PFSK-1 (cell line): ENCODE data around the gene SCAF1.

Source experiments
- FOXP2 ChIP-seq: optimal IDR thresholded peaks from 2 replicates; pipeline ENCODE3; 2011; ENCODE audit warnings: borderline replicate concordance, control low read depth, inconsistent platforms; ENCODE audit not compliant: insufficient read depth; ENCODE audit errors: extremely low read length, extremely low read depth
- POLR2AphosphoS5 ChIP-seq: IDR thresholded peaks from 2 replicates; pipeline ENCODE4 v1.6.1; 2012; ENCODE audit warnings: low read depth, mild to moderate bottlenecking, control low read depth, low read length, moderate library complexity
- REST ChIP-seq, 2 experiments: IDR thresholded peaks; 2 replicates each; pipeline versions ENCODE4 v1.6.1 to v1.8.0; 2011 to 2012; ENCODE audit warnings: low read depth in 2 of 2, low read length in 2 of 2, control low read depth in 1 of 2, inconsistent platforms in 1 of 2, mild to moderate bottlenecking in 1 of 2, moderate library complexity in 1 of 2; ENCODE audit not compliant: insufficient read depth in 1 of 2
- SIN3A ChIP-seq: IDR thresholded peaks from 2 replicates; pipeline ENCODE4 v1.6.1; 2012; ENCODE audit warnings: mild to moderate bottlenecking, low read length, moderate library complexity, borderline replicate concordance; ENCODE audit not compliant: insufficient read depth
- TAF1 ChIP-seq: IDR thresholded peaks from 2 replicates; pipeline ENCODE4 v1.6.1; 2012; ENCODE audit warnings: low read length, control low read depth, borderline replicate concordance; ENCODE audit not compliant: insufficient read depth

DNA sequence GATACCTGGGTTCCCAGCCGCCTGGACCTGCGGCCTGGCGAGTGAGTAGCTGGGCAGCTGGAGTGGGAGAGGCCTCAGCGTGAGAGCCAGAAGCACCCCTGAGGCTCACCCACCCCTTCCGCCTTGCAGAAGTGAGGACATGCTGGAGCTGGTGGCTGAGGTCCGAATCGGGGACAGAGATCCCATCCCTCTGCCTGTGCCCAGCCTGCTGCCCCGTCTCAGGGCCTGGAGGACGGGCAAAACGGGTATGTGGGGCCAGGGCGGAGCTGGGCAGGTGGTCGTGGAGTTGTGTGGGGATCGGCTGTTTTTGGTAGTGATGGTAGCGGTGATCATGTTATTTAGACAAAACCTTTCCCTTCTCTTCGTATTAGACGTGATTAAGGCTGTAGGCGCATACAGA lies 4.6 kb downstream of the SCAF1 start:
- TF ChIP-seq TAF1, result no peak
- no peak for TF ChIP-seq POLR2AphosphoS5
- no peak for TF ChIP-seq SIN3A
- TF ChIP-seq FOXP2, result no peak
- TF ChIP-seq REST (IDR thresholded peaks at IDR 0.05; ENCODE audit: insufficient read depth in 1 of 2, low read depth in 2 of 2, low read length in 2 of 2), result no peak
